GM21390 (cell line): ENCODE results near the gene BCL3.
"Not testable (repeated sequence)": the region's sequence is repeated elsewhere in the genome, so short reads cannot be mapped to it uniquely, and the experiment has no call there.

Experiments used
- ATAC-seq: cut with Tn5 transposase; IDR thresholded peaks from one replicate; pipeline ENCODE4 v1.9.1; 2021; ENCODE audit not compliant: unreplicated experiment

BCL3 gene

GRCh38 chr19:44757057-44757734 is 8.7 kb downstream of the BCL3 start:
- no peak for ATAC-seq

GRCh38 chr19:44757735-44758505 is 9.4 kb downstream of the BCL3 start:
- no peak for ATAC-seq

GRCh38 chr19:44758596-44758995 is 10.1 kb downstream of the BCL3 start:
- ATAC-seq = no peak

- ATAC-seq = no peak
Measured at GRCh38 chr19:44759083-44759804, 10.7 kb downstream of the BCL3 start.

GRCh38 chr19:44762038-44762437 is 13.5 kb downstream of the BCL3 start:
- ATAC-seq = no peak

- ATAC-seq = no peak
Measured at GRCh38 chr19:44765033-44765948, 16.8 kb downstream of the BCL3 start.

GRCh38 chr19:44765949-44766335 is 17.4 kb downstream of the BCL3 start:
- ATAC-seq = no peak

- no peak for ATAC-seq
Measured at GRCh38 chr19:44767295-44768180, 19.0 kb downstream of the BCL3 start.

GRCh38 chr19:44770550-44771257 is 22.2 kb downstream of the BCL3 start:
- peak; percentile 97 for ATAC-seq

GRCh38 chr19:44772144-44772543 is 23.6 kb downstream of the BCL3 start:
- ATAC-seq = not testable (repeated sequence)

GRCh38 chr19:44772959-44773358 is 24.5 kb downstream of the BCL3 start:
- no peak for ATAC-seq

GRCh38 chr19:44775676-44776240 is 27.2 kb downstream of the BCL3 start:
- no peak for ATAC-seq

GRCh38 chr19:44776402-44777096 is 28.0 kb downstream of the BCL3 start:
- no peak for ATAC-seq

GRCh38 chr19:44777715-44778347 is 29.3 kb downstream of the BCL3 start, which contains the start of gene CBLC:
Gene CBLC, plus strand, starts transcription at chr19:44777890. Its CDS starts 42 bp downstream, at chr19:44777932.
- no peak for ATAC-seq

GRCh38 chr19:44779150-44779549 is 30.6 kb downstream of the BCL3 start:
- no peak for ATAC-seq

- not testable (repeated sequence) for ATAC-seq
Measured at GRCh38 chr19:44781694-44782093, 33.2 kb downstream of the BCL3 start.

- no peak for ATAC-seq
Measured at GRCh38 chr19:44782729-44783128, 34.2 kb downstream of the BCL3 start.

GRCh38 chr19:44783545-44783944 is 35.0 kb downstream of the BCL3 start:
- ATAC-seq = no peak
